Stimulated activated naive CD8-positive, alpha-beta T cell treated with anti-CD3 and anti-CD28 coated beads, Interleukin-15, Interleukin-2, amounts not matched to agents 100 U/mL and 50 U/mL, for 24 hours (primary cell): Measurements from ENCODE around the gene OR2T33.
"Not testable (repeated sequence)": the region's sequence is repeated elsewhere in the genome, so short reads cannot be mapped to it uniquely, and the experiment has no call there.

Experiments
- ATAC-seq: fragments of 150-1000 bp; cut with Tn5 transposase; one replicate; pipeline ENCODE4 v1.10.0; 2021
- DNase-seq: peaks from one replicate; pipeline ENCODE4 v3.0.0; 2021

OR2T33 gene, protein sequence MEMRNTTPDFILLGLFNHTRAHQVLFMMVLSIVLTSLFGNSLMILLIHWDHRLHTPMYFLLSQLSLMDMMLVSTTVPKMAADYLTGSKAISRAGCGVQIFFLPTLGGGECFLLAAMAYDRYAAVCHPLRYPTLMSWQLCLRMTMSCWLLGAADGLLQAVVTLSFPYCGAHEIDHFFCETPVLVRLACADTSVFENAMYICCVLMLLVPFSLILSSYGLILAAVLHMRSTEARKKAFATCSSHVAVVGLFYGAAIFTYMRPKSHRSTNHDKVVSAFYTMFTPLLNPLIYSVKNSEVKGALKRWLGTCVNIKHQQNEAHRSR

DNA sequence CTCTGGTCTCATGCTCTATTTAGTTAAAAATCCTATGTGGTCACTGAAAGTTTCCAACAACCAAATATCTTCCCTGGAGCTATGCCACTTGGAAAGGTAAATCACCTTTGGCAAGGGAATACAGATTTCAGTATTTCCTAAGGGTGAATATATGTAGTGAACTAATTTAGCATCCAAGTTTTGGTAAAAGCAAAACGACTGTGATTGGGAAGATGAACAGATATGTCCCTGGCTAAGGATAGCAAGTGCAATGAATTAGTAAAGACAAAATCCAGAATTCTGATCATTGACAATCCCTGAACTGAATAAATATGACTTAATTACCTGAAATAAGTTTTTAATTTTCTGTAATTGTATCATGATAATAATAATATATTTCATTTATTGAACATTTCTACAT lies at the start of gene OR2T33:
TSS of gene OR2T33 (minus strand) at position 101 of the 400 bp plus-strand sequence. CDS start 4,162 bp downstream, outside the sequence.
- no peak for ATAC-seq
- no peak for DNase-seq

DNA sequence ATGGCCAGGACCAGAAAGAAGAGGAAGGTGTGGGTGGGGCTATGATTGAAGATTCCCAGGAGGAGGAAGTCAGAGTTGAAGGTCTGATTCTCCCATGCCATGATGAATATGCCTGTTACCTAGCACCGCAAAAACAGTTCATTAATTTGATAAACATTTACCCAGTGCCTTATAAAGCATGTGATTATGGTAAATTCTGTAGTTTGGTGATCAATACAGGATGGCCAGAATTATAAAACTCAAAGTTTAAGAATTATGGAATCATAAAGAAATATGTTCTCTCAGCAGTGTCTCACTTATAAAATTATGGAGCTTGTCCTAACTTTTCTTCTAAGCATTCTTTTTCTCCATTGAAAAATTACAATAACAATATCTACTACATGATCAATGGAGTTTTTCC lies 46.7 kb upstream of the OR2T33 start, which contains the start of gene OR2M7:
TSS of gene OR2M7 (minus strand) at position 101 of the 400 bp plus-strand sequence. CDS start at position 101, 0 bp downstream.
- ATAC-seq = no peak

DNA sequence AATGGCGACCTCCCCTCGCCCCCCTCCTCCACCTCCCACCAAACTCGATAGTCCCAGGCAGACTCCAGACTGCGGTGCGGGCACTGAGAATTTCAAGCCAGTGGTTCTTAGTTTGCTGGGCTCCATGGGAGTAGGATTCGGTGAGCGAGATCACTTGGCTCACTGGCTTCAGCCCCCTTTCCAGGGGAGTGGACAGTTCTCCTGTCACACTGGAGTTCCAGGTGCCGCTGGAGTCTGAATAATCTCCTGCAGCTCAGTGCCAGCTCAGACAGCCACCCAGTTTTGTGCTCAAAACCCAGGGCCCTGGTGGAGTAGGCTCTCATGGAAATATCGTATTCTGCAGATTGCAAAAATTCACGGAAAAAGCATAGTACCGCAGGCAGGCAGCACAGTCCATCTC lies 39.0 kb upstream of the OR2T33 start:
- DNase-seq (no peak), ATAC-seq (no peak)

More for the DNA sequence above, 46.7 kb upstream of the OR2T33 start, which contains the start of gene OR2M7:
- no peak for DNase-seq

DNA sequence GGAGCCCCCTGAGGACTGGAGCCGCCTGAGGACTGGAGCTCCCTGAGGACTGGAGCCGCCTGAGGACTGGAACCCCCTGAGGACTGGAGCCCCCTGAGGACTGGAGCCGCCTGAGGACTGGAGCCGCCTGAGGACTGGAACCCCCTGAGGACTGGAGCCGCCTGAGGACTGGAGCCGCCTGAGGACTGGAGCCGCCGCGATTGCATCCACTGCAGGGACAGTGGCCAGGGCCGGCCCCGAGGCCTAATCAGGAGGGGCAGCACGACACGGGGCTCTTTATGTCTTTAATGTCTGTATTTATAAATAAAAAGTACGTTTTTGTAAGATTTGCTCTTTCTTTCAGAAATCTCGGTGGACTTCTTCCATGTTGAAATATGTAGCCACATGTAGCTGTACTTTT lies 29.0 kb upstream of the OR2T33 start:
- not testable (repeated sequence) for ATAC-seq, DNase-seq

DNA sequence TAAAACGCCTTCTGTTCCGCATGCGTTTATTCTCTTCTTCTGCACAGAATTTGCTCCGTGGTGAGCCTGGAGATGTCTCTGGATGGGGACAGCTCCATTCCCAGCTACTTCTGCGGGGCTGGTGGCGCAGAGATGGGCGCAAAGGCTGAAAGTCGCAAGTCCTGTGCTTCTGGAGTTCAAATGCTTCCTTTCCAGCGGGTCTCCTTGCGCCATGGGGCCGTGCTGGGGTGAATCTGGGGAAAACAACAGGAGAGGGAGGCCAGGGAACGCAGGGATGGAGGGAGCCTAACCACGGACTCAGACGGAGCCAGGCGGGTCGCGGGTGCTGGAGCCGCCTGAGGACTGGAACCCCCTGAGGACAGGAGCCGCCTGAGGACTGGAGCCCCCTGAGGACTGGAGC lies 28.3 kb upstream of the OR2T33 start:
- DNase-seq = no peak
- no peak for ATAC-seq

DNA sequence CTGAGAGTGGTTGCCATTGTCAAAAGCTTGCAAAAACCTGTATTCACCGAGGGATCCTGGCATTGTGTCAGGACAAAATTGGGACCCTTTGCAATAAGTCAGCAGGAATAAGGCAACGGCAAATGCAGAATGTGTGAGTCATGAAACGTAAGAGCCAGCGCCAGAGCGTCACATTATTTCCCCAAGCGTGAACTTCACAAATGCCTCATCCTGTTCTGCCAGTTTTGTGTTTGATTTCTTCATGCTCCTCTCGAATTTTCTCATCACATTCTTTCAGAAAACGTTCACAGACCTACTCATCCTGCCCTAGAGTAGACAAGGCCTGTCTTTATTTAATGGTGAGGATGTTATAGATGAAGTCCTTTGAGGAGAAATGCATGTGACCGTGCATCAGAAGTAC lies 27.9 kb upstream of the OR2T33 start:
- not testable (repeated sequence) for DNase-seq, ATAC-seq

DNA sequence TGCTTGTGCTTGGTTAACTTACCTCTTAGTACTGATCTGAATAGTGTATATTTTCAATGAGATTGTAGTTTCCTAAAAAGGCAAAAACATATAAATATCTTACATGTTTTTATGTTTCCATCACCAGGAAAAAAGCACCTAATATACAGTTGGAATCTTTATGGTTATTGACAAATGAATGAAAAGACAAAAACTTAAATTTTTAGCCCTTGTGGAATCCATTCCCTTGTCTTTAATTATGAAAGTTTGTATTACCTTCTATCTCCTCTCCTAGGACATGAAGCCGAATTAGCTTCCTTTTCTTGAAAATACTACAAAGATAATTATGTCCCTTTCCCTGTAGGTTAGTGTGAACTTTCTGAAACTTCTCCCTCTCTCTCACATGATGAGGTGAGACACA lies 25.5 kb upstream of the OR2T33 start, which contains the start of gene OR2T12:
TSS of gene OR2T12 (minus strand) at position 101 of the 400 bp plus-strand sequence. CDS start 7,846 bp downstream, outside the sequence.
- DNase-seq (no peak), ATAC-seq (no peak)

DNA sequence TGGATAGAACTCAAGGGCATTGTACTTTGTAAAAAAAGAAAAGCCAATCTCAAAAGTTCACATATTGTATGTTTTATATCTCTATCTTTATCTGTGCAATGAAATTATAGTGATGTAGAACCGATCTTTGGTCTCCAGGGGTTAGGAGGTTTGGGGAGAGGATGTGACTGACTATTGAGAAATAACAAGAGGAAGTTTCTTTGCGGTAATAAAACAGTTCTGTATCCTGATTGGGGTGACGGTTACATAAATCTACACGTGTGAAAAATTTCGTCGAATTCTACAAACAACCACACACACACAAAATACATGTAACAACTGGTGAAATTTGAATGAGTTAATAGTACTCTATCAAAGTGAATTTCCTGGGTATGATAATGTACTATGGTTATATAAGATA lies 10.6 kb upstream of the OR2T33 start:
- ATAC-seq = no peak
- no peak for DNase-seq

DNA sequence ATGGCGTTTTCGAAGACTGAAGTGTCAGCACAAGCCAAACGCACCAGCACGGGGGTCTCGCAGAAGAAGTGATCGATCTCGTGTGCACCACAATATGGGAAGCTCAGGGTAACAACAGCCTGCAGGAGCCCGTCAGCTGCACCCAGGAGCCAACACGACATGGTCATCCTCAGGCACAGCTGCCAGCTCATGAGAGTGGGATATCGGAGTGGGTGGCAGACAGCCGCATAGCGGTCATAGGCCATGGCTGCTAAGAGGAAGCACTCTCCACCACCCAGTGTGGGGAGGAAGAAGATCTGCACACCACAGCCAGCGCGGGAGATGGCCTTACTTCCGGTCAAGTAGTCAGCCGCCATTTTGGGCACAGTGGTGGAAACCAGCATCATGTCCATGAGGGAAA lies 4.6 kb downstream of the OR2T33 start:
- not testable (repeated sequence) for ATAC-seq, DNase-seq

DNA sequence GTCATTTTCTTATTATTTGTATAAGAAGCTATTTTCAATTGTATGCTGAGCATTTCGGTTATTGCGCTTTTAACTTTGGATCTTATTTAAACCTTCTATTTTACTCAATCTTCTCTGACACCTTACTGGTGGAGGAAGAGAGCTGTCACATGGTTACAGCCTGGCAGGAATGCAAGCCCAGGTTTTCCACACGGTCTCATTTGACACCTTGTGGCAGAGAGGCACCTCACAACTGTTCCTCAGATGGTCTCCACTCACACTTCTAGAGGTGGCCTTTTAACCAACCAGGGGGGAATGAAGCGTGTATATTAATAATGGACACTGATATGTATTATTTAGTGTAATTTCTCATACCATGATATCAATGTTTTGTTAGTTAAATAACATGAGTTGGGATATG lies 9.6 kb downstream of the OR2T33 start:
- ATAC-seq = no peak

DNA sequence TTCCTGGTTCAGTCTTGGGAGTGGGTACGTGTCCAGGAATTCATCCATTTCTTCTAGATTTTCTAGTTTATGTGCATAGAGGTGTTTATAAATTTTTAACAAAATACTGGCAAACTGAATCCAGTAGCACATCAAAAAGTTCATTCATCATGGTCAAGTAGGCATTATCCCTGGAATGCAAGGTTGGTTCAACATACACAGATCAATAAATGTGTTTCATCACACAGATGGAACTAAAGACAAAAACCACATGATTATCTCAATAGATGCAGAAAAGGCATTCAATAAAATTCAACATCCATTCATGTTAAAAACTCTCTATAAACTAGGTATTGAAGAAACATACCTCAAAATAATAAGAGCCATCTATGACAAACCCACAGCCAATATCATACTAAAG lies 18.5 kb downstream of the OR2T33 start:
- ATAC-seq, DNase-seq: not testable (repeated sequence)

More for the DNA sequence above, 9.6 kb downstream of the OR2T33 start:
- no peak for DNase-seq

DNA sequence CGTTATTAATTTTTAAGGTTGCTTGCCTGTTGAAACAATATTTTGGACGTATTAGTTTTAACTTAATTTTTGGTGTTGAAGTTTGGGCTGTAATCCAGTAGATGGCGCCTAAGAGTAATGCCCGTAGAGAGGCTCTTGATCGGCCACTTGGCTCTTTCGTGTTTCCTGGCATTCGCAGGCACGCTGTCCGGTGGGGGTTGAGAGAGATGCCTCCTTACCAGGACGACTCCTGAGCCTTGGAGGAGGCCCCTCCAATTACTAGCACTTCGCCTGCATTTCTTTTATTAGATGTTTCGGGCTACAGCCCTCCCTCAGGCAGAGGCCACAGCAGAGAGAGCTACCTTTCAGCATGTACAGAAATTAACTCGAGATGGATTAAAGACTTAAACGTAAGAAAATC lies 34.6 kb downstream of the OR2T33 start:
- ATAC-seq (no peak), DNase-seq (peak; percentile 9)

DNA sequence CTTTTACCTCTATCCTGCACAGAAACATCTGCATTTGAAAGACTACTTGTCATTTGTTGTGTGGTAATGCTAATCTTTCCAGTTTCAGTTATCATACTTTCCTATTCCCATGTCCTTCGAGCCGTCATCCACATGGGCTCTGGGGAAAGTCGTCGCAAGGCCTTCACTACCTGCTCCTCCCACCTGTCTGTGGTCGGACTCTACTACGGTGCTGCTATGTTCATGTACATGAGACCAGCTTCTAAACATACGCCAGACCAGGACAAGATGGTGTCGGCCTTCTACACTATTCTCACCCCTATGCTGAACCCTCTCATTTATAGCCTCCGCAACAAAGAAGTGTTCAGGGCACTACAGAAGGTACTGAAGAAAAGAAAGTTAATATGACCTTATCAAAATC lies 38.3 kb downstream of the OR2T33 start:
- DNase-seq = no peak

DNA sequence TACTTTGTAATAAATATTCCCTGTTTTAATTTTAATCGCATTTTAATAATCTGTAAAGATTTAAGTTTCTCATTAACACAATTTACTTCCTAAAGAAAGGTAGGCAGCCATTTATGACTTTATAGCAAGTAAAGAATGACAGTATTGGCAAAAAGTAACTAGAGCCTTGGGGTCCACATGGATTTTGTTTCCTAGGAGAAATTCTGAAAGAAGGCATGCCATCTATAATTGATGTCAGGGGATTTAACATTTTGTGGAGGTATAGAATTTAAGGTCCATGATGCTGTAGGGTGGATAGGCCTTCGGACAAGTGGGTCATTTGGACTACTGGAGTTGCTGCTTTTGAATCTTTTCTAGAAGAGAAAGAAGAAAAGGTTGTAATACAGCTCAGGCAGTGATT lies 46.7 kb downstream of the OR2T33 start, which contains the start of gene OR2M4:
TSS of gene OR2M4 (plus strand) at position 301 of the 400 bp plus-strand sequence. CDS start 7,512 bp downstream, outside the sequence.
- DNase-seq (no peak), ATAC-seq (no peak)

More for the DNA sequence above, 38.3 kb downstream of the OR2T33 start:
- no peak for ATAC-seq

DNA sequence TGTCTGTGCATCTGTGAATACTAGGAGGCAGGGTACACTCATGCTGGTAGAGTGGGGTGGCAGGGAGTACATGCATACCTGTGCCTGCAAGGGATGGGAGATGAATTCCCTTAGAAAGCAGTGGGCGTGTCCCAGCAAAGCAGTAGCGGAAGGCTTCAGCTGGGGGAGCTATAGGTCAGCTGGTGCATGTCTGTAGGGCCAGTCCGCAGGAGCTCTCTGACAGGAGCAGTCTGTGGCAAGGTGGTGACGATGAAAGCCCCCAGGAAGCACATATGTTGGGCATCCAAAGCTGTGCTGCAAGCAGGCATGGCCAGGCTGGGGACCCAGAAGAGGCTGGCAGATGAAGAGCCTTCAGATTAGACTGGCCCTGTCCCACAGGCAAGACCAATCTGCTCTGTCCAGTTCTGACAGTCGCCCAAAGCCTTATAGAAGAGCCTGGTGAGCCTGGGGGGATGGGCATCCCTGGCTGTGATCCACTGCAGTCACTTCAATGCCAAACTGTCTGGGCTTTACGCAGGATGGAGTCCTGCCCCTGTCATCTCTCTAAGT lies 48.3 kb downstream of the OR2T33 start:
- DNase-seq (no peak), ATAC-seq (no peak)

DNA sequence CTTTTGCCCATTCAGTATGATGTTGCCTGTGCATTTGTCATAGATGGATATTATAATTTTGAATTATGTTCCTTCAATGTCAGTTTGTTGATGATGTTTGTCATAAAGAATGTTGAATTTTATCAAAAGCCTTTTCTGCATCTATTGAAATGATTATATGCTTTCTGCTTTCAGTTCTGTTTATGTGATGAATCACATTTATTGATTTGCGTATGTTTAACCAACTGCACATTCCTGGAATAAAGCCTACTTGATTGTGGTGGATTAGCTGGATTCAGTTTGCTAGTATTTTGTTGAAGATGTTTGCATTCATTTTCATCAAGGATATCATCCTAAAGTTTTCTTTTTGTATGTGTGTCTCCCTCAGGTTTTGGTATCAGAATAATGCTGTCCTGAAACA lies 52.2 kb downstream of the OR2T33 start:
- ATAC-seq (no peak), DNase-seq (no peak)
